PC-3 (cell line): ENCODE data around the gene C3orf18.

ENCODE experiments used
- EZH2 ChIP-seq: fragments of 300-600 bp; sonication (generic); IDR thresholded peaks from one replicate; pipeline ENCODE4 v1.6.1; 2017; ENCODE audit warnings: antibody characterized with exemption, mild to moderate bottlenecking, low read length; ENCODE audit not compliant: unreplicated experiment
- TF ChIP-seq, protein P1 (sequence below): fragments of 300-600 bp; sonication (generic); conservative IDR thresholded peaks from 2 replicates; pipeline ENCODE4 v1.5.1; 2017; ENCODE audit warnings: antibody characterized with exemption, low read depth, mild to moderate bottlenecking, low read length

- TF ChIP-seq, protein P1, sequence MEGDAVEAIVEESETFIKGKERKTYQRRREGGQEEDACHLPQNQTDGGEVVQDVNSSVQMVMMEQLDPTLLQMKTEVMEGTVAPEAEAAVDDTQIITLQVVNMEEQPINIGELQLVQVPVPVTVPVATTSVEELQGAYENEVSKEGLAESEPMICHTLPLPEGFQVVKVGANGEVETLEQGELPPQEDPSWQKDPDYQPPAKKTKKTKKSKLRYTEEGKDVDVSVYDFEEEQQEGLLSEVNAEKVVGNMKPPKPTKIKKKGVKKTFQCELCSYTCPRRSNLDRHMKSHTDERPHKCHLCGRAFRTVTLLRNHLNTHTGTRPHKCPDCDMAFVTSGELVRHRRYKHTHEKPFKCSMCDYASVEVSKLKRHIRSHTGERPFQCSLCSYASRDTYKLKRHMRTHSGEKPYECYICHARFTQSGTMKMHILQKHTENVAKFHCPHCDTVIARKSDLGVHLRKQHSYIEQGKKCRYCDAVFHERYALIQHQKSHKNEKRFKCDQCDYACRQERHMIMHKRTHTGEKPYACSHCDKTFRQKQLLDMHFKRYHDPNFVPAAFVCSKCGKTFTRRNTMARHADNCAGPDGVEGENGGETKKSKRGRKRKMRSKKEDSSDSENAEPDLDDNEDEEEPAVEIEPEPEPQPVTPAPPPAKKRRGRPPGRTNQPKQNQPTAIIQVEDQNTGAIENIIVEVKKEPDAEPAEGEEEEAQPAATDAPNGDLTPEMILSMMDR, result no peak
- TF ChIP-seq EZH2, result no peak
These were observed 3.9 kb upstream of the C3orf18 start for GRCh38 chr3:50571486-50571885.
